SJSA1 (cell line): ENCODE results near the gene USP2. TPM values are rescaled to one million over a fixed set of nuclear protein-coding genes. Genes with fewer than 3 reads are reported as not detected.
"Not testable (repeated sequence)": the region's sequence is repeated elsewhere in the genome, so short reads cannot be mapped to it uniquely, and the experiment has no call there.

Source experiments
- DNase-seq, 2 experiments: peaks; one replicate each; pipeline ENCODE4 v3.0.0-alpha.2; 2015 to 2020; ENCODE audit warnings: low spot score in 2 of 2, low read depth in 1 of 2
- H3K27ac ChIP-seq: fragments of 250-450 bp; sonication (Bioruptor Pico); 2 replicates; pipeline ENCODE4 v1.5.1; 2020; ENCODE audit warnings: mild to moderate bottlenecking, moderate library complexity
- H3K27me3 ChIP-seq: fragments of 250-450 bp; sonication (Bioruptor Pico); replicated peaks from 2 replicates; pipeline ENCODE4 v1.5.1; 2020; ENCODE audit warnings: mild to moderate bottlenecking, moderate library complexity
- H3K36me3 ChIP-seq: fragments of 250-450 bp; sonication (Bioruptor Pico); 2 replicates; pipeline ENCODE4 v1.5.1; 2020; ENCODE audit warnings: mild to moderate bottlenecking
- H3K4me1 ChIP-seq: fragments of 250-450 bp; sonication (Bioruptor Pico); replicated peaks from 2 replicates; pipeline ENCODE4 v1.6.1; 2021; ENCODE audit warnings: mild to moderate bottlenecking
- H3K4me3 ChIP-seq: fragments of 250-450 bp; sonication (Bioruptor Pico); 2 replicates; pipeline ENCODE4 v1.5.1; 2020; ENCODE audit warnings: mild to moderate bottlenecking
- H3K9me3 ChIP-seq: fragments of 250-450 bp; sonication (Bioruptor Pico); replicated peaks from 2 replicates; pipeline ENCODE4 v1.5.1; 2020; ENCODE audit warnings: mild to moderate bottlenecking
- total RNA-seq: library from RNA; depleted of rRNA; stranded (reverse); fragments of >200 nt; shearing (Covaris generic); gene quantifications from 2 replicates; pipeline ENCODE4 v1.2.3, GENCODE V29; 2014

Gene USP2
- total RNA-seq, 1 experiment from 2014 or later = 0.21 TPM

- Histone ChIP-seq H3K4me1 (no peaks in the 10 kb centered on the region), H3K9me3 (no peaks in the 10 kb centered on the region), H3K36me3 (no peaks in the 10 kb centered on the region), H3K27ac (no peak overlapping the region), H3K4me3 (no peak overlapping the region), H3K27me3 (no peaks in the 10 kb centered on the region)
- DNase-seq = no peak
Measured at GRCh38 chr11:119402470-119402869, 21.0 kb upstream of the USP2 start.

GRCh38 chr11:119400860-119401259 is 19.4 kb upstream of the USP2 start:
- no peak overlapping the region for H3K27ac ChIP-seq
- no peaks in the 10 kb centered on the region for H3K9me3 ChIP-seq
- H3K4me3 ChIP-seq = no peak overlapping the region
- H3K36me3 ChIP-seq = no peaks in the 10 kb centered on the region
- no peak for DNase-seq
- no peaks in the 10 kb centered on the region for H3K27me3 ChIP-seq
- H3K4me1 ChIP-seq = no peaks in the 10 kb centered on the region

- H3K36me3 ChIP-seq = no peaks in the 10 kb centered on the region
- H3K27me3 ChIP-seq = no peaks in the 10 kb centered on the region
Measured at GRCh38 chr11:119397740-119398139, 16.2 kb upstream of the USP2 start.

GRCh38 chr11:119396835-119397234 is 15.3 kb upstream of the USP2 start:
- H3K36me3 ChIP-seq = no peaks in the 10 kb centered on the region
- H3K4me1 ChIP-seq = no peaks in the 10 kb centered on the region
- no peak overlapping the region for H3K4me3 ChIP-seq
- no peak overlapping the region for H3K27ac ChIP-seq
- H3K9me3 ChIP-seq = no peaks in the 10 kb centered on the region
- no peak for DNase-seq
- no peaks in the 10 kb centered on the region for H3K27me3 ChIP-seq

More at GRCh38 chr11:119397740-119398139, 16.2 kb upstream of the USP2 start:
- no peak overlapping the region for H3K27ac ChIP-seq
- no peak overlapping the region for H3K4me3 ChIP-seq
- no peak for DNase-seq
- no peaks in the 10 kb centered on the region for H3K4me1 ChIP-seq
- no peaks in the 10 kb centered on the region for H3K9me3 ChIP-seq

- Histone ChIP-seq H3K4me3 (no peak overlapping the region), H3K27ac (no peak overlapping the region), H3K36me3 (no peaks in the 10 kb centered on the region), H3K27me3 (no peaks in the 10 kb centered on the region), H3K4me1 (no peaks in the 10 kb centered on the region), H3K9me3 (no peaks in the 10 kb centered on the region)
- DNase-seq = no peak
Measured at GRCh38 chr11:119391275-119391674, 9.8 kb upstream of the USP2 start.

GRCh38 chr11:119389611-119390254 is 8.2 kb upstream of the USP2 start:
- Histone ChIP-seq H3K36me3 (no peaks in the 10 kb centered on the region), H3K4me1 (no peaks in the 10 kb centered on the region), H3K27ac (no peak overlapping the region), H3K9me3 (no peaks in the 10 kb centered on the region), H3K4me3 (no peak overlapping the region), H3K27me3 (no peaks in the 10 kb centered on the region)
- DNase-seq = no peak

GRCh38 chr11:119388103-119388502 is 6.6 kb upstream of the USP2 start:
- Histone ChIP-seq H3K36me3 (no peaks in the 10 kb centered on the region), H3K4me1 (no peaks in the 10 kb centered on the region), H3K27me3 (no peaks in the 10 kb centered on the region), H3K9me3 (no peaks in the 10 kb centered on the region), H3K27ac (no peak overlapping the region), H3K4me3 (no peak overlapping the region)
- DNase-seq = no peak

GRCh38 chr11:119384332-119384731 is 2.8 kb upstream of the USP2 start:
- no peak for DNase-seq
- Histone ChIP-seq H3K36me3 (no peaks in the 10 kb centered on the region), H3K4me1 (peaks cover 9% of the 10 kb centered on the region)

GRCh38 chr11:119382513-119382912 is 1.0 kb upstream of the USP2 start:
- H3K36me3 ChIP-seq, H3K27me3 ChIP-seq, H3K9me3 ChIP-seq, H3K27ac ChIP-seq, H3K4me1 ChIP-seq, DNase-seq, H3K4me3 ChIP-seq: not testable (repeated sequence)

More at GRCh38 chr11:119384332-119384731, 2.8 kb upstream of the USP2 start:
- Histone ChIP-seq H3K27me3 (no peaks in the 10 kb centered on the region), H3K27ac (no peak overlapping the region), H3K9me3 (no peaks in the 10 kb centered on the region), H3K4me3 (no peak overlapping the region)

- H3K27me3 ChIP-seq = no peaks in the 10 kb centered on the region
- peaks cover 9% of the 10 kb centered on the region for H3K4me1 ChIP-seq
- no peaks in the 10 kb centered on the region for H3K9me3 ChIP-seq
- no peaks in the 10 kb centered on the region for H3K36me3 ChIP-seq
- peak overlapping the region; percentile 35 for H3K4me3 ChIP-seq
- 0 out of 2 replicates have a peak overlapping the region, but pooled peaks have one; percentile 17 for H3K27ac ChIP-seq
- no peak for DNase-seq
Measured at GRCh38 chr11:119382101-119382500, 611 bp upstream of the USP2 start.

GRCh38 chr11:119380827-119381180 is 686 bp downstream of the USP2 start:
- H3K4me1 ChIP-seq = peaks cover 9% of the 10 kb centered on the region
- no peaks in the 10 kb centered on the region for H3K36me3 ChIP-seq
- no peaks in the 10 kb centered on the region for H3K9me3 ChIP-seq
- H3K4me3 ChIP-seq = no peak overlapping the region; the same call in 1 of the 2 replicates
- H3K27ac ChIP-seq = no peak overlapping the region
- DNase-seq = no peak
- no peaks in the 10 kb centered on the region for H3K27me3 ChIP-seq

GRCh38 chr11:119380160-119380826 is 1.2 kb downstream of the USP2 start:
- Histone ChIP-seq H3K27me3 (no peaks in the 10 kb centered on the region), H3K36me3 (no peaks in the 10 kb centered on the region), H3K4me1 (peaks cover 9% of the 10 kb centered on the region), H3K27ac (no peak overlapping the region), H3K9me3 (no peaks in the 10 kb centered on the region), H3K4me3 (no peak overlapping the region)
- no peak for DNase-seq

GRCh38 chr11:119378851-119379465 is 2.5 kb downstream of the USP2 start:
- Histone ChIP-seq H3K36me3 (no peaks in the 10 kb centered on the region), H3K27ac (no peak overlapping the region), H3K9me3 (no peaks in the 10 kb centered on the region), H3K27me3 (no peaks in the 10 kb centered on the region), H3K4me1 (peaks cover 9% of the 10 kb centered on the region), H3K4me3 (no peak overlapping the region)
- DNase-seq = no peak

GRCh38 chr11:119377961-119378667 is 3.4 kb downstream of the USP2 start:
- Histone ChIP-seq H3K9me3 (no peaks in the 10 kb centered on the region), H3K36me3 (no peaks in the 10 kb centered on the region), H3K27ac (no peak overlapping the region), H3K27me3 (no peaks in the 10 kb centered on the region), H3K4me3 (no peak overlapping the region), H3K4me1 (peaks cover 9% of the 10 kb centered on the region)
- DNase-seq = no peak
